Posterior cingulate gyrus (tissue), 11 donors: ENCODE data around the gene ERCC2.
"Not testable (repeated sequence)": the region's sequence is repeated elsewhere in the genome, so short reads cannot be mapped to it uniquely, and the experiment has no call there.

ENCODE experiments used
- DNase-seq, 10 donors: peaks; one replicate each; pipeline versions ENCODE4 v3.0.0 to v3.0.0-alpha.2; 2020 to 2021; ENCODE audit warnings: mixed read lengths in 3 of 10
- intact Hi-C: fragments of 100-400 bp; cut with DNase I; formaldehyde crosslinking; loops from one replicate; pipeline ENCODE4 v1.15.1; 2023

ERCC2 gene

GRCh38 chr19:45370410-45371204 lies at the start of gene ERCC2:
Gene ERCC2 (minus strand): TSS chr19:45370573. CDS start chr19:45370540, 33 bp downstream.
- intact Hi-C loops = loop anchor here (5.0 kb wide), 1 partner anchor 37 kb away; the partner anchor contains the start of genes POLR1G and PPP1R13L
- DNase-seq = peak; percentile 97 to 100 (median 98)

DNA sequence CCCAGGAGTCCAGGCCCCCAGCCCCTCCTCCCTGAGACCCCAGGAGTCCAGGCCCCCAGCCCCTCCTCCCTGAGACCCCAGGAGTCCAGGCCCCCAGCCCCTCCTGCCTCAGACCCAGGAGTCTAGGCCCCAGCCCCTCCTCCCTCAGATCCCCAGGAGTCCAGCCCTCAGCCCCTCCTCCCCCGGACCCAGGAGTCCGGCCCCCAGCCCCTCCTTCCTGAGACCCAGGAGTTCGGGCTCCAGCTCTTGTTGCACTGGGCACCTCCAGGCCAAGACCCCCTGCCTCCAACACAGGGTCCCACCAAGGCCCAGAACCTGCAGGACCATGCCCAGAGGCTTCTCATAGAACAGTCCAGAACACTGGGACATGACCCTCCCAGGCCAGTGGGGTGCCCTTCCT lies 49.5 kb upstream of the ERCC2 start:
- DNase-seq = peak in 1 of 10 donors; percentile 70
- intact Hi-C loops = no loop called here

GRCh38 chr19:45419396-45419795 lies 49.0 kb upstream of the ERCC2 start:
- peak in 2 of 10 donors; percentile 34 to 90 for DNase-seq
- intact Hi-C loops = no loop called here

DNA sequence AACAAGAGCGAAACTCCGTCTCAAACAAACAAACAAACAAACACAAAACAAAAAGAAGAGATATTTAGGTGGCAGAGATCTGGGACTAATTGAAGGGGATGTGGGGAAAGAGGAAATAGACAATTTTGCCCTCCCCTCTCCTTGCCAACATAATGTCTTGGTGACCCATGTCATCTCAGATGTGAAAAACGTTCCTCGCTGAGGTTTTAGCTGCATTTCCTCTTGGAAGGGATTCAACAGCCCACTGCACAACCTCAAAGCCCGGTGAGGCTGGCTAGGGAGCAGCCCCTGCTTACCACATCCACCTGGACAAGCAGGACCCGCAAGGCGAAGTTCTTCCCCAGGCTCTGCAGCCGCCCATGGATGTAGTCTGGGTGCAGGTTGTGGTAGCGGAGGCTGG lies 48.4 kb upstream of the ERCC2 start:
- no peak for DNase-seq
- intact Hi-C loops = no loop called here

GRCh38 chr19:45417151-45417550 lies 46.8 kb upstream of the ERCC2 start:
- peak in 1 of 10 donors; percentile 49 for DNase-seq
- intact Hi-C loops = no loop called here

GRCh38 chr19:45414468-45414867 lies 44.1 kb upstream of the ERCC2 start:
- intact Hi-C loops = no loop called here
- DNase-seq = peak in 2 of 10 donors; percentile 49 to 71

DNA sequence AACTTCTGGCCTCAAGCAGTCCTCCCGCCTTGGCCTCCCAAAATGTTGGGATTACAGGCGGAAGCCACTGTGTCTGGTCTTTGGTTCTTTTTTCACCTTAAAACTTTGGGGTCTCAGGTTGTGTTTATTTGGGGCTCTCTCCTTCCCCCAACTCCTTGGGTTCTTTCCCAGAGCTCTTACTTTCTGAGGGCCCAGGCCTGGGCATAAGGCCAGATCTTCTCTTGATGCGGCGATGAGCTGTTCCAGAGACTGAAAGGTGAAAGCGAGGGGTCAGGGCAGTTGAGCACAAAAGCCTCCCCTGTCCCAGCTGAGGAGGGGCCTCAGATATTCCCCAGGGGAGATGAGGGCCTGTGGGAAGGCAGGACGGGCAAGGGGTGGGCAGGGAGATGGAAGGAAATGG lies 43.1 kb upstream of the ERCC2 start:
- intact Hi-C loops = no loop called here
- DNase-seq = no peak

- DNase-seq, intact Hi-C loops: not testable (repeated sequence)
These were observed 40.0 kb upstream of the ERCC2 start for GRCh38 chr19:45410330-45410729.

DNA sequence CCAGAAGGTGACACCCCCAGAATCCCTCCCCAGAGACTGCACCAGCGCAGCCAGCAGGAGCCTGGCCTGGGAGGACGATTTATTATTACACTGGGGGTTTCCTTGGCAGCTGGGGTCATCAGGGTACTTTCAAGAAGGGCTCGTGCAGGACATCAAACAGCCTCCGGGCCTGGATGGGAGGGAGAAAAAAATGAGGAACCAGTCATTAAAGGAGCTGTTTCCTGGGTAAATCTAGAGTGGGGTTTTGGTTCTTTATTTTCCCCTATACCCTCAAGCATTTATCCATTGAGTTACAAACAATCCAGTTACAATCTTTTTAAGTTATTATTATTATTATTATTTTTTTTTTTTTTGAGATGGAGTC lies 39.2 kb upstream of the ERCC2 start:
- intact Hi-C loops = loop anchor here (5.0 kb wide), 1 partner anchor 37 kb away; the partner anchor contains the start of gene ERCC2
- DNase-seq = no peak

GRCh38 chr19:45408830-45409556 lies 38.6 kb upstream of the ERCC2 start:
- DNase-seq = peak in 2 of 10 donors; percentile 42 to 59
- intact Hi-C loops = loop anchor here (5.0 kb wide), 1 partner anchor 37 kb away; the partner anchor contains the start of gene ERCC2

- DNase-seq = peak in 2 of 10 donors; percentile 58 to 59
- intact Hi-C loops = loop anchor here (5.0 kb wide), 1 partner anchor 36 kb away; the partner anchor contains the start of gene ERCC2
These were observed 37.7 kb upstream of the ERCC2 start for GRCh38 chr19:45408121-45408520.

DNA sequence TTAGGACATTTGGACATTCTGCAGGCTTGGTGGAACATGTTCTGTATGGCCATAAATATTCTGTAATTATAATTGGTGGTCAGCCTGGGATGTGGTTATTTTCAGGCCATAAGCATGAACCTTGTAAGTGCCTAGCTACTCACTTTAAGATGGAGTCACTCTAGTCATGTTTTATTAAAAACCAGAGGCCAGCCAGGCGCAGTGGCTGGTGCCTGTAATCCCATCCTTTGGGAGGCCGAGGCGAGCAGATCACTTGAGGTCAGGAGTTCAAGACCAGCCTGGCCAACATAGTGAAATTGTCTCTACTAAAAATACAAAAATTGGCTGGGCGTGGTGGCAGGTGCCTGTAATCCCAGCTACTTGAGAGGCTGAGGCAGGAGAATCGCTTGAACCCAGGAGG lies 37.2 kb upstream of the ERCC2 start:
- intact Hi-C loops = loop anchor here (5.0 kb wide), 1 partner anchor 35 kb away; the partner anchor contains the start of gene ERCC2
- DNase-seq = peak in 2 of 10 donors; percentile 28 to 39

- intact Hi-C loops = loop anchor here (5.0 kb wide), 1 partner anchor 35 kb away; the partner anchor contains the start of gene ERCC2
- peak in 1 of 10 donors; percentile 46 for DNase-seq
These were observed 36.7 kb upstream of the ERCC2 start for GRCh38 chr19:45407091-45407375.

GRCh38 chr19:45406226-45407090 lies 36.1 kb upstream of the ERCC2 start, which contains the start of gene POLR1G:
Gene POLR1G (plus strand): TSS chr19:45406644. CDS start chr19:45406697, 53 bp downstream.
- intact Hi-C loops = loop anchor here (5.0 kb wide), 1 partner anchor 34 kb away; the partner anchor contains the start of gene ERCC2
- peak; percentile 71 to 97 (median 80) for DNase-seq

- DNase-seq = peak; percentile 74 to 98 (median 89)
- intact Hi-C loops = loop anchor here (5.0 kb wide), 1 partner anchor 33 kb away; the partner anchor contains the start of gene ERCC2
These were observed 35.3 kb upstream of the ERCC2 start for GRCh38 chr19:45405435-45406225.

DNA sequence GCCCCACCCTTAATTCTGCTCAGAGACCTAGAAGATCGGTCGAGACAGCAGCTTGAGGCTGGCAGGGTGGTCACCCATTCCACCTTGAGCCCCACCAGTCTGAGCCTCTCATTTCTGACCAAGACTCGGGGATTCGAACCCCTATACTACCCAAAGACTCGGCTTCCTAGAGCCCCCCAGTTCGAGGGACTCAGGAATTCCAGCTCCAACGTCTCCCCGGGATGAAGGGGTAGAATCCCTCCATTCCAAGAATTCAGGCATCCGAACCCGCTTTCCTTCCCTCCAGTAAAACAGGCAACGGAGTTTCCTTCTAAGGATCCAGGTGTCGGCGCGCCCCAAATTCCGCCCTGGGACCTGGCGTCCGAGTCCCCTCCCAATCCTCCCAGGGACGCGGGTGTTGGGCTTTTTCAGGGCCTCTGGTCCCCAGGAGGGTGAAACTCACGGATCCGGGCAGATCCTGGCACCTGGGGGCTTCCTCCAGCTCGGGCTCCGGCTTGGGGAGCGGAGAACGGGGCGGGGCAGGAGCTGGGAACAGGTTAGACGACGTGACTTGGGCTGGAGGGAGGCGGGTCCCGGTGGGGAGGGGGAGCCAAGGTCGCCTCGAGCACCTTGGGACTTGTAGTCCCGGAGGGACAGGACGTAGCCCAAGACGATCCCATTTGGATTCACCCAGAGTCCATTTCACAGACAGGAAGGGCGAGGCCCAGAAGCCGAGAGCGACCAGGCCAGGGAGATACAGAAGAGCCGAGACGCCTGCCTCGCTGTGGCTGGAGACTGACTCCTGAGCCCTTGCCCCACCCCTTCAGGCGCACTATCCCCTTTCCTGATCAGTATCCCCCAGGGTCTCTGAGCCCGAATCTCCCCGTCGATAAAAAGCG lies 34.4 kb upstream of the ERCC2 start, which contains the start of gene PPP1R13L:
TSS of gene PPP1R13L (minus strand) at position 513 of the 878 bp plus-strand sequence. CDS start 6,751 bp downstream, outside the sequence.
- peak in 6 of 10 donors; percentile 34 to 92 (median 44) for DNase-seq
- intact Hi-C loops = loop anchor here (5.0 kb wide), 1 partner anchor 32 kb away; the partner anchor contains the start of gene ERCC2

DNA sequence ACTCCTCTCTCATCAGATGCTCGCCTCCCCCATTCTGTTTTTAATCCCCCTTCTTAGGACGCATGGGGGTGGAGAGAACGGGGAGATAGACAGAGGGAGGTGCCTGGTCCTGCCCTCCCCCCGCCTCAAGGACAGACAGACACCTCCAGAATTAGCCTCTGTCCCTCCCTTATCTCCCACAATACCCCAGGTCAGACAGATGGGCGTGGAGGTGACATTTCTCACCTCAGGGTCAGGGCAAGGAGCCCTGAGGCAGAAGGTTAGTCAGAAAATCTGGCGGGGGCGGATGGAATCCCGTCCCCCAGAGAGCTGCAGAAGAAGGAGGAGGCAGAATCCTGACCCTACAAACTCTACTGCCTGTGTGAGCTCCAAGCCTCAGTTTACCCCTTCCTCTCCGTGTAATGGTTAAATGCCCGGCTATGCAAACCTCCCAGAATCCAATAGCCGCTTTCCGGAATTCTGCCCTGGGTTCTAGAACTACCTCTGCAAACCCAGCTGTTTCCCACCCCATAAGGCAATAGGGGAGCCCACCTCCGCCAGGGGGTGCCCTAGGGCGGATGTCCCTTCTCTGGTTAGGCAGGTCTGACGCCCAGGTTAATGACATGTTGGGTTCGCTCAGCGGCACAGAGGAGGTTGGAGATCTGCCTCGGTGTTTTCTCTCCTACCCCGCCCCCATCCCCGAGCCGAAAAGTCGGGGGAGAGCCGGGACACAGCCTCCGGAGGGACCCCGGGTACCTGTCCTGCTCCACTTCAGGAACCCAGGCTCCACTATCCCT lies 33.6 kb upstream of the ERCC2 start:
- intact Hi-C loops = no loop called here
- DNase-seq = peak in 2 of 10 donors; percentile 69 to 72
